OCI-LY1 (cell line): ENCODE data around the gene ZNF277.

Experiments used
- H2AFZ ChIP-seq: fragments of 200-600 bp; sonication (generic), shearing (Covaris generic); 2 replicates; pipeline ENCODE4 v1.6.0; 2014; ENCODE audit warnings: antibody characterized with exemption, mild to moderate bottlenecking, low read length
- H3F3A ChIP-seq: fragments of 200-600 bp; sonication (generic), shearing (Covaris generic); 2 replicates; pipeline ENCODE4 v1.6.0; 2014; ENCODE audit warnings: mild to moderate bottlenecking, antibody characterized with exemption, low read length, moderate library complexity; ENCODE audit not compliant: insufficient read depth
- H3K27ac ChIP-seq: fragments of 200-600 bp; sonication (generic); 2 replicates; pipeline ENCODE4 v1.5.1; 2014; ENCODE audit warnings: low read length, mixed run types, mild to moderate bottlenecking, low read depth; ENCODE audit not compliant: poor library complexity, severe bottlenecking
- H3K27me3 ChIP-seq: fragments of 200-600 bp; sonication (generic); 2 replicates; pipeline ENCODE4 v1.6.0; 2014; ENCODE audit warnings: antibody characterized with exemption, mild to moderate bottlenecking, low read length, moderate library complexity; ENCODE audit not compliant: insufficient read depth
- H3K36me3 ChIP-seq: fragments of 200-600 bp; sonication (generic); 2 replicates; pipeline ENCODE4 v1.6.1; 2014; ENCODE audit warnings: mild to moderate bottlenecking, antibody characterized with exemption, low read length, moderate library complexity, mixed read lengths; ENCODE audit not compliant: insufficient read depth
- H3K4me1 ChIP-seq: fragments of 200-600 bp; sonication (generic); 2 replicates; pipeline ENCODE4 v1.5.1; 2014; ENCODE audit warnings: mild to moderate bottlenecking, low read length, moderate library complexity; ENCODE audit not compliant: insufficient read depth, severe bottlenecking
- H3K4me2 ChIP-seq: fragments of 200-600 bp; sonication (generic), shearing (Covaris generic); 2 replicates; pipeline ENCODE4 v1.6.1; 2014; ENCODE audit warnings: low read length
- H3K4me3 ChIP-seq: fragments of 200-600 bp; sonication (generic); 2 replicates; pipeline ENCODE4 v1.5.1; 2014; ENCODE audit warnings: low read length, low read depth, mild to moderate bottlenecking, mixed read lengths; ENCODE audit not compliant: poor library complexity, severe bottlenecking
- H3K79me2 ChIP-seq: fragments of 200-600 bp; shearing (Covaris generic); 2 replicates; pipeline ENCODE4 v1.6.1; 2016; ENCODE audit warnings: mixed run types, low read length, mixed read lengths; ENCODE audit not compliant: insufficient read depth
- H3K9ac ChIP-seq: fragments of 200-600 bp; sonication (generic), shearing (Covaris generic); 2 replicates; pipeline ENCODE4 v1.6.1; 2014; ENCODE audit warnings: mild to moderate bottlenecking, low read length, mixed read lengths
- H3K9me2 ChIP-seq: fragments of 200-600 bp; sonication (generic), shearing (Covaris generic); 2 replicates; pipeline ENCODE4 v1.6.1; 2014; ENCODE audit warnings: low read depth, mild to moderate bottlenecking, low read length, mixed read lengths
- H3K9me3 ChIP-seq: fragments of 200-600 bp; shearing (Covaris generic); 2 replicates; pipeline ENCODE4 v1.6.1; 2014; ENCODE audit warnings: low read length, mixed read lengths
- H4K20me1 ChIP-seq: fragments of 200-600 bp; sonication (generic), shearing (Covaris generic); 2 replicates; pipeline ENCODE4 v1.6.0; 2016; ENCODE audit warnings: mild to moderate bottlenecking, low read length; ENCODE audit not compliant: insufficient read depth
- EZH2 ChIP-seq: fragments of 200-600 bp; sonication (generic), shearing (Covaris generic); IDR thresholded peaks from 2 replicates; pipeline ENCODE4 v1.8.0; 2017; ENCODE audit warnings: borderline replicate concordance, mixed run types, mild to moderate bottlenecking, antibody characterized with exemption, low read length, moderate library complexity, mixed read lengths
- TF ChIP-seq, protein P1 (sequence below): fragments of 200-600 bp; sonication (generic), shearing (Covaris generic); IDR thresholded peaks from 2 replicates; pipeline ENCODE4 v1.5.1; 2017; ENCODE audit warnings: mild to moderate bottlenecking, antibody characterized with exemption, low read length, moderate library complexity, mixed read lengths

Gene ZNF277

GRCh38 chr7:112366886-112367285 lies 160.4 kb downstream of the ZNF277 start:
- peaks cover 6% of the 10 kb centered on the region for H3K4me1 ChIP-seq
- no peak overlapping the region for H3K27ac ChIP-seq
- TF ChIP-seq, protein P1, sequence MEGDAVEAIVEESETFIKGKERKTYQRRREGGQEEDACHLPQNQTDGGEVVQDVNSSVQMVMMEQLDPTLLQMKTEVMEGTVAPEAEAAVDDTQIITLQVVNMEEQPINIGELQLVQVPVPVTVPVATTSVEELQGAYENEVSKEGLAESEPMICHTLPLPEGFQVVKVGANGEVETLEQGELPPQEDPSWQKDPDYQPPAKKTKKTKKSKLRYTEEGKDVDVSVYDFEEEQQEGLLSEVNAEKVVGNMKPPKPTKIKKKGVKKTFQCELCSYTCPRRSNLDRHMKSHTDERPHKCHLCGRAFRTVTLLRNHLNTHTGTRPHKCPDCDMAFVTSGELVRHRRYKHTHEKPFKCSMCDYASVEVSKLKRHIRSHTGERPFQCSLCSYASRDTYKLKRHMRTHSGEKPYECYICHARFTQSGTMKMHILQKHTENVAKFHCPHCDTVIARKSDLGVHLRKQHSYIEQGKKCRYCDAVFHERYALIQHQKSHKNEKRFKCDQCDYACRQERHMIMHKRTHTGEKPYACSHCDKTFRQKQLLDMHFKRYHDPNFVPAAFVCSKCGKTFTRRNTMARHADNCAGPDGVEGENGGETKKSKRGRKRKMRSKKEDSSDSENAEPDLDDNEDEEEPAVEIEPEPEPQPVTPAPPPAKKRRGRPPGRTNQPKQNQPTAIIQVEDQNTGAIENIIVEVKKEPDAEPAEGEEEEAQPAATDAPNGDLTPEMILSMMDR = no peak
- TF ChIP-seq EZH2 = no peak
- H3F3A ChIP-seq = no peaks in the 10 kb centered on the region
- no peaks in the 10 kb centered on the region for H3K9me2 ChIP-seq
- H3K4me3 ChIP-seq = no peak overlapping the region
- H3K79me2 ChIP-seq = no peaks in the 10 kb centered on the region
- H2AFZ ChIP-seq = no peak overlapping the region
- no peaks in the 10 kb centered on the region for H3K36me3 ChIP-seq
- no peaks in the 10 kb centered on the region for H3K9me3 ChIP-seq
- no peaks in the 10 kb centered on the region for H4K20me1 ChIP-seq
- no peaks in the 10 kb centered on the region; the same call in 1 of the 2 replicates for H3K27me3 ChIP-seq
- no peak overlapping the region for H3K9ac ChIP-seq
- H3K4me2 ChIP-seq = no peak overlapping the region

DNA sequence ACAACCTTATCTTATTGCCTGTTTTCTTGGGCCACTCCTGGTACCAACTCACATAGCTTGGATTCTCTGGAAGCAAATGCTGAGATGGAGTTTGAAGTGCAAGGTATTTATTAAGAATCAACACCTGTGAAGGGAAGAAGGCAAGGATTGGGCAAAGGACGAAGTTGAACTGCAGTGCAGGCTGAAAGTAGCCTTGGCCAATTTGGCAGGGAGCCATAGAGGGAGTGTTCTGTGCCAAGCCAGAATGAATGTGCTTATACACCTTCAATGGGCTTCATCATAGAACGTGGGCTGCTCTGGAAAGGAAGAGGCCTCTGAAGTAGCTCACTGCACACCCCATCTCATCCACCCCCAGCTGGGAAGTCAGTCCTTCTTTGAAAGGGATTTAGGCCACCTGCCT lies 163.9 kb downstream of the ZNF277 start:
- Histone ChIP-seq H2AFZ (no peak overlapping the region), H3K4me3 (no peak overlapping the region), H3K9me2 (no peaks in the 10 kb centered on the region), H3K27ac (no peak overlapping the region), H3K27me3 (no peaks in the 10 kb centered on the region), H4K20me1 (no peaks in the 10 kb centered on the region), H3K4me2 (no peak overlapping the region), H3K9ac (no peak overlapping the region), H3K79me2 (no peaks in the 10 kb centered on the region), H3K4me1 (no peaks in the 10 kb centered on the region), H3F3A (no peaks in the 10 kb centered on the region), H3K9me3 (no peaks in the 10 kb centered on the region), H3K36me3 (no peaks in the 10 kb centered on the region)
- TF ChIP-seq, protein P1 = no peak
- no peak for TF ChIP-seq EZH2

DNA sequence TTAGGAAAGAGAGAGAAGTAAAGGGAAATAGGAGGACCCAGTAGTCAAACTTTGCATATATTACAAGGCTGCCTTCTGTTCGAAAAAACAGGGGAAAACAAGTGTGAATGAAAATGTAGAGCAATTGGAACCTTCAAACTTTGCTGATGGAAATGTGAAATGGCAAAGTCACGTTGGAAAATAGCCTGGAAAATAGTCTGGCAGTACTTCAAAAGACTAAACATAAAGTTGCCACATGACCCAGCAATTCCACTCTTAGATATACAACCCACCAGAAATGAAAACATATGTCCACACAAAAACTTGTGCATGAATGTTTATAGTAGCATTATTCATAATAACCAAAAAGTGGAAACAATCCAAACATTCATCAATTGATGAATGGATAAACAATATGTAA lies 165.2 kb downstream of the ZNF277 start:
- no peak overlapping the region for H3K27ac ChIP-seq
- H3K9me3 ChIP-seq = no peaks in the 10 kb centered on the region
- no peaks in the 10 kb centered on the region for H4K20me1 ChIP-seq
- no peaks in the 10 kb centered on the region for H3K9me2 ChIP-seq
- no peaks in the 10 kb centered on the region; the same call in 1 of the 2 replicates for H3K27me3 ChIP-seq
- no peaks in the 10 kb centered on the region for H3K36me3 ChIP-seq
- H3F3A ChIP-seq = no peaks in the 10 kb centered on the region
- no peak overlapping the region for H2AFZ ChIP-seq
- H3K4me1 ChIP-seq = no peaks in the 10 kb centered on the region
- no peak overlapping the region for H3K9ac ChIP-seq
- H3K4me3 ChIP-seq = no peak overlapping the region
- no peak for TF ChIP-seq EZH2
- no peaks in the 10 kb centered on the region for H3K79me2 ChIP-seq
- H3K4me2 ChIP-seq = no peak overlapping the region

GRCh38 chr7:112372101-112372500 lies 165.6 kb downstream of the ZNF277 start:
- no peak overlapping the region for H3K4me2 ChIP-seq
- no peaks in the 10 kb centered on the region; the same call in 1 of the 2 replicates for H3K27me3 ChIP-seq
- no peaks in the 10 kb centered on the region for H3F3A ChIP-seq
- no peak overlapping the region for H2AFZ ChIP-seq
- no peak overlapping the region for H3K4me3 ChIP-seq
- H3K9me3 ChIP-seq = no peaks in the 10 kb centered on the region
- no peak overlapping the region for H3K9ac ChIP-seq
- no peaks in the 10 kb centered on the region for H3K9me2 ChIP-seq
- TF ChIP-seq EZH2 = no peak
- TF ChIP-seq, protein P1 = no peak
- H4K20me1 ChIP-seq = no peaks in the 10 kb centered on the region
- H3K36me3 ChIP-seq = no peaks in the 10 kb centered on the region
- H3K27ac ChIP-seq = no peak overlapping the region
- no peaks in the 10 kb centered on the region for H3K79me2 ChIP-seq
- H3K4me1 ChIP-seq = no peaks in the 10 kb centered on the region
